Stomach (tissue), 9 donors: ENCODE results near the gene TAF6. TPM values are rescaled to one million over a fixed set of nuclear protein-coding genes. Genes with fewer than 3 reads are reported as not detected.

Experiments used
- DNase-seq, 2 donors: peaks; one replicate each; pipeline versions ENCODE4 v3.0.0 to v3.0.0-alpha.2; 2013 to 2019
- H3K27ac ChIP-seq, 5 donors: fragments of 200-600 bp in 4 of 5; sonication (generic) in 4 of 5; one replicate each; pipeline ENCODE4 v1.5.1; 2013 to 2019; ENCODE audit warnings: mild to moderate bottlenecking in 1 of 5, moderate library complexity in 1 of 5
- H3K27me3 ChIP-seq, 3 donors: fragments of 200-600 bp; sonication (generic); one replicate each; pipeline ENCODE4 v1.5.1; 2017 to 2019; ENCODE audit warnings: mixed run types in 1 of 3
- H3K36me3 ChIP-seq, 4 donors: fragments of 200-600 bp; sonication (generic); 1 replicate in 3 of 4; 2 replicates in 1 of 4; pipeline ENCODE4 v1.5.1; 2016 to 2019
- H3K4me1 ChIP-seq, 4 donors: fragments of 200-600 bp; sonication (generic); one replicate each; pipeline ENCODE4 v1.5.1; 2016 to 2019
- H3K4me3 ChIP-seq, 4 donors: fragments of 200-600 bp; sonication (generic) in 3 of 4; one replicate each; pipeline ENCODE4 v1.5.1; 2016 to 2019; ENCODE audit warnings: mild to moderate bottlenecking in 1 of 4
- H3K9me3 ChIP-seq, 4 donors: fragments of 200-600 bp; sonication (generic); one replicate each; pipeline ENCODE4 v1.5.1; 2016 to 2019
- EP300 ChIP-seq: sonication (generic); formaldehyde crosslinking; IDR thresholded peaks from one replicate; pipeline ENCODE4 v1.6.1; 2017; ENCODE audit warnings: antibody characterized with exemption
- POLR2A ChIP-seq, 4 donors: fragments of 450-650 bp; IDR thresholded peaks; one replicate each; pipeline ENCODE4 v1.6.1; 2016; ENCODE audit warnings: antibody characterized with exemption in 4 of 4, control low read depth in 2 of 4, mild to moderate bottlenecking in 1 of 4, moderate library complexity in 1 of 4
- POLR2AphosphoS5 ChIP-seq, 3 donors: sonication (generic); formaldehyde crosslinking; IDR thresholded peaks; one replicate each; pipeline ENCODE4 v1.6.1; 2016; ENCODE audit warnings: antibody characterized with exemption in 3 of 3
- WGBS, 5 donors: extraction: QIAGEN DNeasy Blood & Tissue Kit in 3 of 5; methylation state at CpG; one replicate each; pipeline versions ENCODE4 v1.1.5 to v1.1.7; 2013 to 2018; 5-methylcytosine and 5-hydroxymethylcytosine counted together
- intact Hi-C: fragments of 100-400 bp; cut with DNase I; formaldehyde crosslinking; loops from one replicate; pipeline ENCODE4 v1.15.1; 2023; ENCODE audit warnings: low total_unique reads
- polyA plus RNA-seq, 3 donors: library from polyadenylated mRNA; stranded (reverse); fragments of 200-250 nt; gene quantifications; one replicate each; pipeline ENCODE4 v1.2.3, GENCODE V29; 2013
- total RNA-seq, 5 donors: library from RNA; depleted of rRNA; stranded (reverse); fragments of >200 nt; gene quantifications; one replicate each; pipeline versions ENCODE4 v1.1.0 to v1.2.3, GENCODE V29; 2014 to 2016
- TF ChIP-seq, protein P1 (sequence below), 7 experiments: fragments of 450-650 bp in 4 of 7; fragments of 200-600 bp in 3 of 7; sonication (generic) in 3 of 7; IDR thresholded peaks; one replicate each; pipeline ENCODE4 v1.5.1; 2016 to 2019; ENCODE audit warnings: antibody characterized with exemption in 7 of 7, control low read depth in 2 of 7, mild to moderate bottlenecking in 1 of 7
- donor health status: healthy with polysubstance abuse.
- donor health status: Bipolar disorder and iron deficiency.
- donor health status: healthy.

TAF6 gene
- total and polyA plus RNA-seq, 8 donors, result 15.4 to 106 (median 28.4) TPM

DNA sequence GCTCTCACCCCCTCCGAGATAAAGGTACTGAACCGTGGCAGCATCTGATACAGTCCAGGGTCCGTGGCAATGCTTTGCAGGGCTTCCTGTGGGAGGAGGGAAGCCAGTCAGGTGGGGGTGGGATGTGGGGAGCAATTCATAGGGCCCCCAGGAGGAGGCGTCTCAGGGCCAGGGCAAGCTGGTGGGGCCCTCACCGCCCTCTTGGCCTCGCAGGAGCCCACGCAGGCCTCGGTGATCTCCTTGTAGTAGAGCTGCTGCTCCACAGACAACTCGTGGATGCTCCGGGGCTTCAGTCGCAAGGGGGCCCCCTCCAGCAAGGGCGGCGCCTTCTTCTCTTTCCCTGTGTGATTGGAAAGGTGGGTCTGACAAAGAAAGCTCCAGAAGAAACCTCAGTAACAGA lies 7.2 kb downstream of the TAF6 start:
- Histone ChIP-seq H3K9me3 (no peaks in the 10 kb centered on the region), H3K4me3 (no peak overlapping the region), H3K27ac (no peak overlapping the region), H3K27me3 (no peaks in the 10 kb centered on the region), H3K36me3 (peaks cover 52 to 85% (median 78%) of the 10 kb centered on the region in 4 donors), H3K4me1 (no peaks in the 10 kb centered on the region)
- TF ChIP-seq, protein P1, sequence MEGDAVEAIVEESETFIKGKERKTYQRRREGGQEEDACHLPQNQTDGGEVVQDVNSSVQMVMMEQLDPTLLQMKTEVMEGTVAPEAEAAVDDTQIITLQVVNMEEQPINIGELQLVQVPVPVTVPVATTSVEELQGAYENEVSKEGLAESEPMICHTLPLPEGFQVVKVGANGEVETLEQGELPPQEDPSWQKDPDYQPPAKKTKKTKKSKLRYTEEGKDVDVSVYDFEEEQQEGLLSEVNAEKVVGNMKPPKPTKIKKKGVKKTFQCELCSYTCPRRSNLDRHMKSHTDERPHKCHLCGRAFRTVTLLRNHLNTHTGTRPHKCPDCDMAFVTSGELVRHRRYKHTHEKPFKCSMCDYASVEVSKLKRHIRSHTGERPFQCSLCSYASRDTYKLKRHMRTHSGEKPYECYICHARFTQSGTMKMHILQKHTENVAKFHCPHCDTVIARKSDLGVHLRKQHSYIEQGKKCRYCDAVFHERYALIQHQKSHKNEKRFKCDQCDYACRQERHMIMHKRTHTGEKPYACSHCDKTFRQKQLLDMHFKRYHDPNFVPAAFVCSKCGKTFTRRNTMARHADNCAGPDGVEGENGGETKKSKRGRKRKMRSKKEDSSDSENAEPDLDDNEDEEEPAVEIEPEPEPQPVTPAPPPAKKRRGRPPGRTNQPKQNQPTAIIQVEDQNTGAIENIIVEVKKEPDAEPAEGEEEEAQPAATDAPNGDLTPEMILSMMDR (IDR thresholded peaks at IDR 0.05), result no peak
- intact Hi-C loops, result no loop called here
- no peak for DNase-seq
- 84 to 93% (median 87%) methylated on average over 9 to 13 of the region's 13 CpGs for WGBS, 5 donors

DNA sequence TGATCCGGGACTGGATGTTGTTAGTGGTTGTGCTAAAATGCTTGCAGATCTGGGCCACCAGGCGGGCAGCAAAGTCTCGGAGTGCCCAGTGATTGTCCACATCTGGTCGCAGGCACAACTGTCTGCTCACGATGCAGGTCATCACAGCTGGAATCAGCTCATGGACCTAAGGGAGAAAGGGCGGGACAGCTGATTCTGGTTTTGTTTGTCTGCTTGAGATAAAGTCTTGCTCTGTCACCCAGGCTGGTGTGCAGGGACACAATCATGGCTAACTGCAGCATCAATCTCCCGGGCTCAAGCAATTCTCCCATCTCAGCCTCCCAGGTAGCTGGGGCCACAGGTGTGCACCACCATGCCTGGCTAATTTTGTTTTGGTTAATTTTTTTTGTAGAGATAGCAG lies 8.0 kb downstream of the TAF6 start:
- no peak overlapping the region for H3K4me3 ChIP-seq
- TF ChIP-seq, protein P1 (IDR thresholded peaks at IDR 0.05), result no peak
- TF ChIP-seq EP300 (no peak), POLR2AphosphoS5 (IDR thresholded peaks at IDR 0.05) (no peak), POLR2A (IDR thresholded peaks at IDR 0.05) (no peak)
- no peaks in the 10 kb centered on the region for H3K27me3 ChIP-seq
- no peak for DNase-seq
- H3K36me3 ChIP-seq, result peaks cover 59 to 93% (median 85%) of the 10 kb centered on the region in 4 donors
- H3K27ac ChIP-seq, result no peak overlapping the region
- intact Hi-C loops, result no loop called here
- H3K9me3 ChIP-seq, result no peaks in the 10 kb centered on the region
- WGBS, 5 donors, result 83 to 88% (median 86%) methylated on average over 7 of the region's 7 CpGs
- no peaks in the 10 kb centered on the region for H3K4me1 ChIP-seq

DNA sequence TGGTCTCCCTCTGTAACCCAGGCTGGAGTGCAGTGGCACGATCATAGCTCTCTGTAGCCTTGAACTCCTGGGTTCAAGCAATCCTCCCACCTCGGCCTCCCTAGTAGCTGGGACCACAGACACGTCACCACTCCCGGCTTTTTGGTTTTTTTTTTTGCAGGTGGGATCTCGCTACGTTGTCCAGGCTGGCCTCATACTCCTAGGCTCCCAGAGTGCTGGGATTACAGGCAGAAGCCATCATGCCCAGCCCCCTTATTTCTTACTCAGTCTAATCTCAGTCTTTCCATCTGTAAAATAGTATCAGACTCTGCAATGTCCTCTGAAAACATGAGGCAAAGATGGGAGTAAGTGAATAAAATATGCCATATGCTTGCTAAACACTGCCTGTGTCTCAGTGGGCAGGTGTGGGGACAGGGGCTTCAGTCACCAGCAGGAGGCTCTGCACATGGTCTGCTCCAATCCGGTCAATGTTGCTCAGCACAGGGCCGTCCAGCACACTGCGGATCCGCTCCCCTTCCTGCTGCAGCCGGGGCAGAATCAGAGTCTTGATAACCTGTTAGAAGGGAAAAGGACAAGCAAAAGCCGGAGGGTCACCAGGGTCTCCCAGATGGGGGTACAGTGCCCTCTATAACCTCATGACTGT lies 9.5 kb downstream of the TAF6 start:
- Histone ChIP-seq H3K27ac (no peak overlapping the region), H3K36me3 (peaks cover 66 to 100% (median 99%) of the 10 kb centered on the region in 4 donors), H3K4me3 (no peak overlapping the region), H3K4me1 (no peaks in the 10 kb centered on the region), H3K27me3 (no peaks in the 10 kb centered on the region), H3K9me3 (no peaks in the 10 kb centered on the region)
- WGBS, 5 donors, result 81 to 90% (median 85%) methylated on average over 12 of the region's 12 CpGs
- TF ChIP-seq, protein P1 (IDR thresholded peaks at IDR 0.05), result no peak
- TF ChIP-seq EP300 (no peak), POLR2AphosphoS5 (IDR thresholded peaks at IDR 0.05) (no peak), POLR2A (IDR thresholded peaks at IDR 0.05) (no peak)
- intact Hi-C loops, result no loop called here
- DNase-seq, result no peak

DNA sequence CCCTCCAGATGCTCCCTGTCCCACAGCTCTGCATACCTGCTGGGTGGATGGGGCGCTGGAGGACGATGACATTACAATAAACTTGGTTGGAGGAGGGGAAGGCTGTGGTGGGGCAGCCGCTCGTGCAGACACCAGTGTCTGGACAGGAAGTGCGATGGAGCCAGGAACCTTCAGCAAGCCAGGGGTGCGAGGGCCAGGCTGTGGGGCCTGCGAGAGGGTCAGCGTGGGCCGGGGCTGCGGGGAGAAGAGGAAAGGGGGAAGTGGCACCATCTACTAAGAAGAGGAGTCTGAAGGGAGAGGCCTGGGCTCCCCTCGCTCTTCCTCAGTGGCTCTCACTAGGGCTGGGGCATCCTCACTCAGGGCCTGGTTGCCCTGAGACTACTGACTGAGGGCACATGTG lies 11.3 kb downstream of the TAF6 start:
- TF ChIP-seq POLR2AphosphoS5 (IDR thresholded peaks at IDR 0.05) (no peak), EP300 (no peak), POLR2A (IDR thresholded peaks at IDR 0.05) (no peak)
- TF ChIP-seq, protein P1 (IDR thresholded peaks at IDR 0.05), result no peak
- DNase-seq, result no peak
- 68 to 88% (median 85%) methylated on average over 11 of the region's 11 CpGs for WGBS, 5 donors
- H3K4me3 ChIP-seq, result no peak overlapping the region
- no peak overlapping the region for H3K27ac ChIP-seq
- no peaks in the 10 kb centered on the region for H3K9me3 ChIP-seq
- H3K4me1 ChIP-seq, result peaks cover 0 to 5% (median 0%) of the 10 kb centered on the region in 4 donors
- H3K36me3 ChIP-seq, result peaks cover 70 to 100% (median 99%) of the 10 kb centered on the region in 4 donors
- no peaks in the 10 kb centered on the region for H3K27me3 ChIP-seq
- intact Hi-C loops, result no loop called here
